ENCODE measurements around the gene C1orf21.

The C1orf21 gene

GRCh38 chr1:184456189-184456588 lies 69.4 kb downstream of the C1orf21 start:
- DNase-seq: no peak

- DNase-seq: no peak
These were observed 70.7 kb downstream of the C1orf21 start for GRCh38 chr1:184457500-184457899.

- no peak for DNase-seq
These were observed 74.5 kb downstream of the C1orf21 start for GRCh38 chr1:184461321-184461720.

- DNase-seq: no peak
These were observed 75.3 kb downstream of the C1orf21 start for GRCh38 chr1:184462155-184462554.

GRCh38 chr1:184462990-184463389 lies 76.2 kb downstream of the C1orf21 start:
- no peak for DNase-seq

GRCh38 chr1:184463680-184464079 lies 76.9 kb downstream of the C1orf21 start:
- no peak for DNase-seq

- DNase-seq: no peak
These were observed 77.9 kb downstream of the C1orf21 start for GRCh38 chr1:184464757-184465156.

- no peak for DNase-seq
These were observed 78.8 kb downstream of the C1orf21 start for GRCh38 chr1:184465489-184466146.

- no peak for DNase-seq
These were observed 80.5 kb downstream of the C1orf21 start for GRCh38 chr1:184467295-184467694.

GRCh38 chr1:184469396-184469795 lies 82.6 kb downstream of the C1orf21 start:
- DNase-seq: no peak

- DNase-seq: no peak
These were observed 84.9 kb downstream of the C1orf21 start for GRCh38 chr1:184471686-184472085.

GRCh38 chr1:184472136-184472535 lies 85.3 kb downstream of the C1orf21 start:
- no peak for DNase-seq

- no peak for DNase-seq
These were observed 86.5 kb downstream of the C1orf21 start for GRCh38 chr1:184473176-184473966.

- no peak for DNase-seq
These were observed 89.4 kb downstream of the C1orf21 start for GRCh38 chr1:184476187-184476586.

GRCh38 chr1:184479435-184480167 lies 92.8 kb downstream of the C1orf21 start:
- no peak for DNase-seq

GRCh38 chr1:184480736-184481135 lies 93.9 kb downstream of the C1orf21 start:
- no peak for DNase-seq

GRCh38 chr1:184482136-184482535 lies 95.3 kb downstream of the C1orf21 start:
- no peak for DNase-seq

GRCh38 chr1:184483101-184483683 lies 96.4 kb downstream of the C1orf21 start:
- DNase-seq: no peak

- DNase-seq: no peak
These were observed 99.2 kb downstream of the C1orf21 start for GRCh38 chr1:184485751-184486723.

- DNase-seq: no peak
These were observed 100.1 kb downstream of the C1orf21 start for GRCh38 chr1:184486761-184487445.

- DNase-seq: no peak
These were observed 100.8 kb downstream of the C1orf21 start for GRCh38 chr1:184487531-184488193.

All from activated CD8-positive, alpha-beta memory T cell treated with anti-CD3 and anti-CD28 coated beads for 24 hours (primary cell).